ENCODE results near the gene PDILT. TPM values are rescaled to one million over a fixed set of nuclear protein-coding genes. Genes with fewer than 3 reads are reported as not detected.

The PDILT gene
- total RNA-seq, 2 donors from 2014 or later, result not detected

DNA sequence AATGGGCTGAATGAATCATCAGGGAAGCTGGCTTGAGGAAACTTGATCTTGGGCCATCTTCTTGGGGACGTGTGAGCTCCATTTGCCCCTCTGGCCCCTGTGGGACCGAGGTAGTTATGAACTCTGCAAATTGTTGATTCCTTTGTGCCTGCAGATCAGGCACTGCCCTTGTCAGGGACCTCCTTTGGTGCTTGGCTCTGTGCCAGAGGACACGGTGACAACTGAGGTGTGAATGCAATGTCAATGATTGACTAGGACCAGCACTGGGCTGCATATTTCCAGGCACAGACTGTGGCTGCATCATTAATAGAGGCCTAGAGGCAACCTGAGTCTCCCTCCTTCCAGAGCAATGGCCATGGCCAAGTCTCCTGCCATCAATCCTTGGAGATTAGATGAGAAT is 23.8 kb downstream of the PDILT start:
- intact Hi-C loops (cut with DNase I), result loop anchor here in 1 of 2 donors (10.0 kb wide), 1 partner anchor 476 kb away; no protein-coding TSS in a partner anchor
- DNase-seq (ENCODE audit: low spot score), result no peak

DNA sequence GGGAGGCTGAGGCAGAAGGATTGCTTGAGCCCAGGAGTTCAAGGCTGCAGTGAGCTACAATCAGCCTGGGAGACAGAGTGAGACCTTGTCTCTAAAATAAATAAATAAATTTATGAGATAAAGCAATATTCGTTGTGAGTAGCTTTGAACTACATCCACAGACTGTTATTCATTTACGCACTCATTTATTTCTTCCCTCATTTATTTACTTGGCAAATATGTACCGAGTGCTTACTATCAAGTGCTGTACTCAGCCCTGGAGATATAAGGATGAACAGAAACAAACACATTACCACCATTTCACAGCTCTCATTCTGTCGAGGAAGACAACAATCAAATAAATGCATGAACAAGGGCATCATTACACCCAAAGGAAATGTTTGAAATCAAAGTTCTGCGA is 27.4 kb downstream of the PDILT start:
- no peak for DNase-seq (ENCODE audit: low spot score)
- intact Hi-C loops (cut with DNase I), result no loop called here

DNA sequence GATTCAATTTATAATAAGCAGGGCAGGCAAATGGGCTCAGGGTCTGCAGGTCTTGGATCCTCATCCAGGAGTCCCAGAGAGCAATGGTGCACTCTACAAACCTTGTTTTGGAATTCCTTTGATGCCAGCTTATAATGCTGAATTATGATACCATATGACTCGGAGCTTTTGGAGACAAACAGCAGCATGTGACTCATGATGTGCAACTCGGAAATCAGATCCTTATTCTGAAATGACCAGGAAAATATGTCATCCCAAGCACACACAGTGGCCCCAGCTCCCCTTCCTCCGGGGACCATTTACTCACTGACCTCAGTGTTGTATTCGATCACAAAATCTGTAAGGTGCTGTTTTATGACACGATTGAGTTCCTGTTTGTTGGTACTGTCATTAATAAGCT is 31.8 kb downstream of the PDILT start:
- intact Hi-C loops (cut with DNase I), result no loop called here
- no peak for DNase-seq (ENCODE audit: low spot score)

DNA sequence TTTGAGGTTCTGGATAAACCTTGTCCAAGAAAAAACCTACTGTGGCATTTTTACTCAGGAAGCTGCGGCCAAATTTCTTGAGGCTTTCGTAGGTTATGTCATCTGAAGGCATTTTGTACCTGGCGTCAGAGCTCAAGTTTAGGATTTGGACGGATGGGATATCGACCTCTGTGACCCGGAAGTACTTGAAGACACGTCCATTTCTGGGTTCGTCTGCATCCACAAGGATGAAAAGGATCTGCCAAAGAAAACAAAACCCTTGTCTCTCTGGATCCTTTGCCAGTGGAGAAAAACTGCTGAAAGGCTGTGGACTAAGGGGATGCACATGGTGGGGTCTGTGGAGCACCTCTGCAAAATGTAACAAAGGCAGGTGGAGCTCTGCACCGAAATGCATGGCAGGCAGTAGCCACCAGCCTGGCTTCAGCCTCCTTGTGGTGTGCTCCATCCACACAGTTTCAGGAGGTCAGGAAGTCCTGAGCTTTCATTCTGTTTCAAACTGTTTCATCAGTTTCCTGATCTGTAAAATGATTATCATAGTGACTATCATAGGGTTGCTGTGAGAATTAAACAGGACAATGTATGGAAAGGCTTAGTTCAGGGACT is 35.0 kb downstream of the PDILT start:
- intact Hi-C loops (cut with DNase I), result no loop called here
- no peak for DNase-seq (ENCODE audit: low spot score)

DNA sequence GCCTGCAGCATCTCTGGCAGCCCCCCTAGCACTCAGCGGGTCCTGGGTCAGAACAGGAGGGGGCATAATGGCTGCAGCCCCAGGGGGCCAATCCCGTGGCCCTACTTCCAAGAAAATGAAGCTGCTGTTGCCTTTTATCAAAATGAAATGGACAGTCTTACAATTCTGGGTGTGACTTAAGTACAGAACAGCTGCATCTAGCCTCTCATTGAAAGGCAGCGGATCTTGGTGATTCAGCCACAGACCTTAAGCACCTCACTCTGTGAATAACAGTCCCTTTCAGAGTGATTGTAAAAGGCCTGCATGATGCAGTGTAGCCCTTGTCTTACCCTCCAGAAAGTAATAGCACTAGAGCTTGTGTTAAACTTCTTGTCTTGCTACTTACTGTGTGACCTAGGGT is 40.5 kb downstream of the PDILT start:
- intact Hi-C loops (cut with DNase I), result no loop called here
- DNase-seq (ENCODE audit: low spot score), result no peak

DNA sequence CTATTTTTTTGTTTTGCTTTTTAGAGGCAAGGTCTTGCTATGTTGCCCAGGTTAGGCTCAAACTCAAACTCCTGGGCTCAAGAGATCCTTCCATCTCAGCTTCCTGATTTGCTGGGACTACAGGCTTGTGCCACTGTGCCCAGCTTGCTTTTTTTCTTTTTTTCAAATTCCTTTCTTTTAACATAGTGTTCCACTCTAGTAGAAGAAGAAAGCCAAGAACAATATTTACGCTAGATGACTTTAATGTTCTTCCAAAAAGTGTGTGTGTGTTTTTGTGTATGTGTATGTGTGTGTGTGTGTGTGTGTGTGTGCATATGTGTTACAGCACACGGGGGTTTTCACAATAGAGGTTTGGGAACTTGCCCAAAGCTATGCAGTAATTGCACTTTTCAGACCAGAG is 41.3 kb downstream of the PDILT start:
- no peak for DNase-seq (ENCODE audit: low spot score)
- intact Hi-C loops (cut with DNase I), result no loop called here

DNA sequence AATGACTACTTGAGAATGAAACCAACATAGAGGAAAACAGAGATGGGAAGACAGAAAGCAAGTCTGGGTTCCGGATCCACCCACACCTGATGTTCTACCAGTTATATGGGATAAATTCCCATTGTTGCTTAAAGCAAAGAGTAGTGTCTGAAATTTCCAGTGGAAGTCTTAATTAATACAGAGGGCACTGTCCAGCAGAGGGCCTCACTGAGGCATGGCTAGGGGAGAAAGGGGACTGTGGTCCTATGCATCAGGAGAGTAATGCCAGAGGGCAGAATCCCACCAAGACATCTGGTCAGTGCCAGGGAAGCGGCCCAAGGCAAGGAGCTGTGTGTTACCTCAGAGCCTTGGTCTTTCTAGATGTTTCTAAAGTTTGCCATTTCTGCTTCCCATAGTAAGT is 44.5 kb downstream of the PDILT start:
- no peak for DNase-seq (ENCODE audit: low spot score)
- intact Hi-C loops (cut with DNase I), result no loop called here

DNA sequence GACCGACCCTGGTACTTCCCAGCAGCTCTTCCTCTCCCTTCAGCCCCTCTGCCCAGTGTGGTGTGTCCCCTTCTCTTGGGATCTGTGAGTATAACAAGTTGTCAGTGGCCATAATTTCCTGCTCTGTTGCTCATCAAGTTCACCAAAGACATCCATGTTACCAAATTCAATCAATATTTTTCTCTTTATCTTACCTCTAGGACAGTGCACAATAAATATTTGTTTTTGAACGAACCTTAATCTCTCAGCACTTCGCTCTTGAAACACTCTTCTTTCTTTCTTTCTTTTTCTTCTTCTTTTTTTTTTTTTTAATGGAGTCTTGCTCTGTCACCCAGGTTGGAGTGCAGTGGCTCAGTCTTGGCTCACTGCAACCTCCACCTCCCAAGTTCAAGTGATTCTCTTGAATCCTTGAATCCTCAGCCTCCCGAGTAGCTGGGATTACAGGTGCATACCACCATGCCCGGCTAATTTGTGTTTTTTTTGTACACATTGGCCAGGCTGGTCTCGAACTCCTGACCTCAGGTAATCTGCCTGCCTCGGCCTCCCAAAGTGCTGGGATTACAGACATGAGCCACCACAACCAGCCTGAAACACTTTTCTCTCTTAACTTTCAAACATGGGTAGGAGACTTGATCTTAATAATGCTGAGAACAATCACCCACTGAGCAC is 49.3 kb downstream of the PDILT start:
- no peak for DNase-seq (ENCODE audit: low spot score)
- intact Hi-C loops (cut with DNase I), result no loop called here

DNA sequence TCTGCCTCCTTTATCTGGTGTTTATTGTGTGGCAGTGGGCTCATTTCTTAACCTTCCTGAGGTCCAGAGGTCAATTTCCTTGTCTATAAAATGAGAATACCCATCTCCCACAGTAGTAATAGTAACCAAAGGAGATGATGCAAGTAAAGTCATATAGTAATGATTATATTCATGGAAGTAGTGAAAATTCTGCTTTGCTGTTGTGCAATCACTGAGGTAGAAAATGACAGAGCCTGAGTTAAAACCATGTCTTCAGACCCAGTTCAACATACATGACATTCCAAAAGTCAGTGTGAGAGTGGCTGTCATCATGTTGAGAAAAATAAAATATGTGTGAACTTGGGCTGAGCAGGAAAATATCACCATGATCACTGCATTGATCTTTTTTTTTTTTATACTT is 51.2 kb downstream of the PDILT start:
- intact Hi-C loops (cut with DNase I), result no loop called here
- DNase-seq (ENCODE audit: low spot score), result no peak

DNA sequence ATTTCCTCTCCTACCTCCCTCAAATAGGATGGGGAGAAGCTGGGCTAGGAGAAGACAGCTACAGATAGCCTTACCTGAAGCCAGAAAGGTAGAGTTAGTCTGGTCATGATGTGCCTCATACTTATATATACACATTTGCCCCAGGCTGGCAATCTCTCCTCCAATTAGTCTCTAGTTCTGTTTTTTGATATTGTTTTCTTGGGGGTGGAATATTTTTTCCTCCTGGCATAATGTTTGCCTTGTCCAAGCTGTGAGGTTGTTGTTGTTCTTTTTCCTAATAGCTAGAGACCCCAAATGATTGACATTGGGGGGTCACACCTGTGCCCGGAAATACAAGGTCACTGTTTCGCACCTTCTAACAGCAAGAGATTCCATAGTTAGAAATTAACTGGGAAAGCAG is 51.9 kb downstream of the PDILT start, which contains the start of gene UMOD:
TSS of gene UMOD (minus strand) at position 101 of the 400 bp plus-strand sequence. CDS start 1,978 bp downstream, outside the sequence.
- intact Hi-C loops (cut with DNase I), result no loop called here
- no peak for DNase-seq (ENCODE audit: low spot score)

DNA sequence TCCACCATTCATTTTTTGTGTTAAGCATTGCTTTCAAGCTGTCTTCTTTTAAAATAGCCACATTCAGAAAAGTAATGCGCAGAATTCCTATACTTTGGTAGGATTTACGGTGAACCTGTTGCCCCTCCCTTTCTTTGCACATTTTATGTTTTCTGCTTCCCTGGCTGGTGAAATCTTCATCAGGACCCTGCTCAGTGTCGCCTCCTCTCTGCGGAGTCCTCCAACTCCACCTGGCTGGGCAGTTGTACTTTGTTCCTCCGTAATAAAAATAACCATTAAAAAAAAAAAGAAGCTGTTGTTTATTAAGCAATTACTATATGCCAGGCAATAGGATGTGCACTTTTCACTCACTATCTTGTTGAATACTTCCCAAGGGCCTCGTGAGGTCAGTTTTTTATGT is 54.9 kb downstream of the PDILT start:
- intact Hi-C loops (cut with DNase I), result no loop called here

DNA sequence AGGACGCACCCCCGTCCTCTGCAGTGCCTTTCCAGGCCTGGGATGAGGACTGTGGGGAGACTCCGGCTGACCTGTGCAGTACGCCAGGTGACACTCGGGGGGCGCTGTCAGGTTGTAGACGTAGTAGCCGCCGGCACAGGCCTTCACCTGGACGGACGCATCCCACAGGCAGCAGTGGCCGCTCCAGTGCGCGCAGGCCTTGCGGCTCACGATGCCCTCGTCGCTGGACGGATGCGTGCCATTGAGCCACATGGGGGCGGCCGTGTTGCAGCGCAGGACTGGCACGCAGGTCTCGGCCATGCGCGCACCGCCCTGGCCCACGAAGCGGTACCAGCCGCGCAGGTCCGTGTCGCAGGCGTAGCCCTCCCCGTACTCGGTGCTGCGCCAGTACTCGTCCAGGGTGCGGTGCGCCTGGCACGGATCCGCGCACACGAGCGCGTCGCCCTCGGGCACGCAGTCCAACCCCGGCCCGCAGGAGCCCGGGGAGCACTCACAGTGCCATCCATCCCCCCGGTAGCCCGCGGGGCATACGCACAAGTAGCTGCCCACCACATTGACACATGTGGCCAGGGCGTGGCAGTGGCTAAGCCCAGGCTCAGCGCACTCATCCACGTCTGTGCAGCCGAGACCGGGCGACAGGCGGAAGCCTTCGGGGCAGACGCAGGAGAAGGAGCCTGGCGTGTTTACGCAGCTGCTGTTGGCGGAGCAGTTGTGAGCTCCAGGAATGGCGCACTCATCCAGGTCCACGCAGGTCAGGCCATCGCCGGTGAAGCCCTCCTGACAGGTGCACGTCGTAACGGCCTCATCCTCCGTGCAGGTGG is 56.0 kb downstream of the PDILT start:
- no peak for DNase-seq (ENCODE audit: low spot score)
- intact Hi-C loops (cut with DNase I), result no loop called here

More for the DNA sequence above, 54.9 kb downstream of the PDILT start:
- DNase-seq (ENCODE audit: low spot score), result no peak

DNA sequence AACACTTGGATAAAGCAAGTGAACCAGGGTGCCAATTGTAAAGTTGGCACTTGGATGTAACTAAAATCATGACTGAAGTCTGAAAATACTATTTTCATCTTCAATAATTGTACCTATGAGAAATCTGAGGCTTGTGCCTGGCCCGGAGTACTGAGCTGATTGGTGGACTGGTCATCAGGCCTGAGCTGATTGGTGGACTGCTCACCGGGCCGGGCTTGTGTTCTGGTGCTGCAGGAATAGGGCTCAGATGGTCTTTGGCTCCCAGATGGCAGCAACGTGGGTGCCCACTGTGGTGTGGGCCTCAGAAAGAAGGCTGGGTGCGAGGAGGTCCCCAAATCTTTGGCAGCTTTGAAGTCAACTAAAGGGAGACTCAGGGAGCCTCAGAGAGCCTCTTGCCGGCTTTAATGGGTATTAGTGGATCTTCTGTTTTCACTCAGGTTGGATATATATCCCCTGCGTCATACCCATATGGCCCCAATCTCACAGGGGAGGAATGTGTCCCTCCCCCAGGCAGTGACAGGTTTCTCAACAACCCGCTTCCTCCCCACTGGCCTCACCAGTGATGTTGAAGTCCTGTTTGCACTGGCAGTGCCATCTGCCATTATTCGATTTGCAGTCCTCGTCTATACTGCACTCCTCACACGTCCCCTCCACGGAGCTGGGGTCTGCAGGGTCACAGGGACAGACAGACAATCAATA is 56.7 kb downstream of the PDILT start:
- intact Hi-C loops (cut with DNase I), result no loop called here
- no peak for DNase-seq (ENCODE audit: low spot score)

DNA sequence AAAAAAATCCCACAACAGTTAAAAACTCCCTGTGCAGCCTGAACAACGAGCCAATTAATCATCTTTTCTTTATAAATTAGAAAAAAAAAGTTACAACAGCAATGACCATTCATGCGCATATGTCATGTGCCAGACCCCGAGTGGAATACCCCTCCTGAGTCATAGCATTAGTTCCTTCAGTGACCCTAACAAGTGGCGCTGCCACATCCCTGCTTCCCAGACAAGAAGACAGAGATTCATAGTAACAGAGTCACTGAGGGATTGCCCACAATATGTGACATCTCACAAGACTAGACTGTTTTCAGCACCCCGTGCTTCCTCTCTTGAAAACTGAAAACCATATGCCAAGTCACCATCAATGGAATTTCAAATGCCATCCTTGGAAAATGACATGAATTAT is 59.9 kb downstream of the PDILT start:
- DNase-seq (ENCODE audit: low spot score), result no peak
- intact Hi-C loops (cut with DNase I), result no loop called here

DNA sequence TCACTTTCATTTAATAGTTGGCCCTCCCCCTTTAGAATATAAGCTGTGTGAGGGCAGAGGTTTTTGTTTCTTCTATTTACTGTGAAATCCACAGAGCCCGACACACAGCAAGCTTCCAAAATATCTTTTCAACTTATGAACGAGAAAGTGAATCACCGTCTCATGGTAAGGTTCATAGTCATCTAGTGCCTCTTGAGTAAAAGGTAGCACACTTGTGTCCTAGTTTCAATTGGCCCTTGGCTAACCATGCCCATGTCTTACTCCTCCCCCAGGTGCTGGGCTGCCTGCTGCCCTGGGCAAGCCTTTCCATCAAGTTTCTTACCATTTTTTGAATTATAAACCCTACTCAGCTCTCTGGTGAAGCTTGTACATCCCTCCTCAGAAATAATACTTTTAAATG is 64.8 kb downstream of the PDILT start:
- DNase-seq (ENCODE audit: low spot score), result no peak
- intact Hi-C loops (cut with DNase I), result no loop called here

DNA sequence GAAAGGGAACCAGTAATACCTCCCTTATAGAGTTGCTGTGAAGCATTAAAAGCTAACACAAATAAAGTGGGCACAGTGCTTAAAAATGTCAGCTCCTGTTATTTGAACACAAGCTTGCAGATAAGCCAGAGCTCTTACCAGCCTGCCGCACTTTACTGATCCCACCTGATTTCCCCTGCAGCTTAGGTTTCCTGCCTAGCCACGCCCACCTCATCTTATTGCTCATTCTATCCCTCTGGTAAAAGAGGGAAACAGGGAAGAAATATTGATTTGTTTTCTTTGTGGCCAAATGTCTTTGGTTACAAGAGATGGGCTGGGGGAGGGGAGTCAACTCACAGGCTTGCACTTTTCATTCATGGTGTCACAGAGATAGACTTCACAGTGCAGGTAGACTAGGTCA is 67.6 kb downstream of the PDILT start:
- intact Hi-C loops (cut with DNase I), result no loop called here
- DNase-seq (ENCODE audit: low spot score), result no peak

DNA sequence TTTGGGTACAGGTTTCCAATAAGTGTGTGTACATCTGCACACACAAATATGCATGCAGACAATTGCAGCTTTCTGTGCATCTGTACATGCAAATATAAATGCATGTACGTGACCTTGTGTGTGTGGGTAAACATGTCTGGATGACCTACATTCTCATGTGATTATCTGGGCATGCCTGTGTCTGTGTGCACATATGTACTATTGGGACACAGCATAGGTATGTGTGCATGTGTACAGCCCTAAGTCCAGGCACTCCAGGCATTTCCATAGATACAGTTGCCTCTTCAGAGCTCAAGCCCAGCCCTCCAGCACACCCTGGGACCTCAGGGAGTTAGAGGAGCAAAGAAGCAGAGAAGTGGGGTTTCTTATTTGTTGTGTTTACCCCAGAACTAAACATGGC is 70.1 kb downstream of the PDILT start:
- intact Hi-C loops (cut with DNase I), result no loop called here

DNA sequence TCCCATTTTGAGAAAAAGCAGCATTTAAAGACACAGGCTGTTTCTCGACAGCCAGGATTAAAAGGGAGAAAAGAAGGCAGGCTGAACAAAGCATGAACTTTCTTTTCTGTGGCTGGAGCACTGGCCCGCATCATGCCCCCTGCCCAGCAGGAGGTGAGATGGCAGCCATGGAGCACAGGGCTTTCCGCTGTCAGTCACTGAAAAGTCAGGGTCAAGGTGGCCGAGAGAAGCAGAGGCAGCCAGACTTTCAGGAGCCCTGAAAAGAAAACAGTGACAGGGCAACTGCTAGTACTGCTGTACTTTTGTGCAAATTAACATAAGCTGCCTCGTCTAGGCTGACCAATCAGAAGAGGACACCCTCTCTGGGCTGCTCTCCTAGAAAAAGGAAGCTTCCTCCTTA is 71.4 kb downstream of the PDILT start:
- intact Hi-C loops (cut with DNase I), result no loop called here
- no peak for DNase-seq (ENCODE audit: low spot score)

More for the DNA sequence above, 70.1 kb downstream of the PDILT start:
- no peak for DNase-seq (ENCODE audit: low spot score)

DNA sequence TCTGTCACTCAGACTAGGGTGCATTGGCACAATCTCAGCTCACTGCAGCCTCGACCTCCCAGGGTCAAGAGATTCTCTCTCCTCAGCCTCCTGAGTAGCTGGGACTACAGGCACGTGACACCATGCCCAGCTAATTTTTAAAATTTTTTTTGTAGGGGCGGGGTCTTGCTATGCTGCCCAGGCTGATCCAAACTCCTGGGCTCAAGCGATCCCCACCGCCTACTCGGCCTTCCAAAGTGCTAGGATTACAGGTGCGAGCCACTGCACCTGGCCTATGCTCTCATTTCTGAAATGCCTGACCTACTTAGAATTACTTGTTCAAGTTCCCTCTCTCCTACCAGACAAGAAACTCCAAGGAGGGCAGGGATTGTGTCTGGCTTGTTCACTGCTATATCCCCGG is 72.1 kb downstream of the PDILT start:
- DNase-seq (ENCODE audit: low spot score), result no peak
- intact Hi-C loops (cut with DNase I), result no loop called here

DNA sequence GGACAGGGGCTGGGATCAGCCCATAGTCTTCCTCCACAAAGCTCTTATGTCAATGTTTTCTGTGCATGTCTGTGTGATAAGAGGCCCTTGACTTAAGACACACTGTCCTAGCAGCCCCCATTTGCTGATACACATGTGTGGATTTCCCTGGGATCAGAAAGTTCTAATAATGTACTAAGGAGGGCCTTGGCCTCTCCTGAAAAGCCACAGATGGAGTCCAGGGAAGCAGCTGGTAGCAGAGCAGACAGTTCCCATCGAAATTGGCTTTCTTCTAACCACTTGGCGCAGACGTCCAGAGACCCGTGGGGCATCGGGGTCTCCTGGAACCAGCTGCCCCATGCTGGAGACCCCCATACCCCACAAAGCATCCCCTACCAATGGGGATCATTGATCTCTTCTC is 72.9 kb downstream of the PDILT start:
- DNase-seq (ENCODE audit: low spot score), result no peak
- intact Hi-C loops (cut with DNase I), result no loop called here
